Lung (tissue), 12 donors: ENCODE data around the gene DTNB. TPM values are rescaled to one million over a fixed set of nuclear protein-coding genes. Genes with fewer than 3 reads are reported as not detected.

Experiments
- ATAC-seq: fragments of 200-7000 bp; cut with Tn5 transposase; one replicate; pipeline ENCODE4 v1.9.1; 2020; ENCODE audit warnings: moderate number of reproducible peaks; ENCODE audit not compliant: insufficient read depth, low FRiP score
- DNase-seq, 3 donors: peaks; one replicate each; pipeline ENCODE4 v3.0.0-alpha.2; 2013 to 2017
- H3K27ac ChIP-seq, 2 donors: one replicate each; pipeline ENCODE4 v1.5.1; 2013; ENCODE audit warnings: mild to moderate bottlenecking in 2 of 2, moderate library complexity in 2 of 2, control low read depth in 1 of 2, inconsistent platforms in 1 of 2, low read depth in 1 of 2, low read length in 1 of 2
- H3K27me3 ChIP-seq, 3 donors: one replicate each; pipeline ENCODE4 v1.5.1; 2013; ENCODE audit warnings: low read length in 2 of 3; ENCODE audit not compliant: control insufficient read depth in 3 of 3, insufficient read depth in 3 of 3
- H3K36me3 ChIP-seq, 4 donors: one replicate each; pipeline ENCODE4 v1.5.1; 2013; ENCODE audit warnings: low read length in 4 of 4, mild to moderate bottlenecking in 1 of 4, moderate library complexity in 1 of 4; ENCODE audit not compliant: control insufficient read depth in 4 of 4, insufficient read depth in 4 of 4
- H3K4me1 ChIP-seq, 5 donors: one replicate each; pipeline ENCODE4 v1.5.1; 2013; ENCODE audit warnings: low read length in 5 of 5, mild to moderate bottlenecking in 2 of 5, moderate library complexity in 1 of 5; ENCODE audit not compliant: control insufficient read depth in 5 of 5, insufficient read depth in 5 of 5
- H3K4me3 ChIP-seq: one replicate; pipeline ENCODE4 v1.5.1; 2013; ENCODE audit warnings: mild to moderate bottlenecking, control low read depth, moderate library complexity
- H3K9ac ChIP-seq, 2 donors: one replicate each; pipeline ENCODE4 v1.5.1; 2013; ENCODE audit warnings: low read length in 2 of 2, control low read depth in 1 of 2; ENCODE audit not compliant: insufficient read depth in 1 of 2
- H3K9me3 ChIP-seq, 4 donors: one replicate each; pipeline ENCODE4 v1.5.1; 2013; ENCODE audit warnings: low read length in 3 of 4, mild to moderate bottlenecking in 1 of 4, moderate library complexity in 1 of 4; ENCODE audit not compliant: control insufficient read depth in 4 of 4, insufficient read depth in 3 of 4
- WGBS, 2 donors: extraction: QIAGEN DNeasy Blood & Tissue Kit; methylation state at CpG; one replicate each; pipeline ENCODE4 v1.1.7; 2013; 5-methylcytosine and 5-hydroxymethylcytosine counted together
- polyA plus RNA-seq, 2 donors: library from polyadenylated mRNA; stranded (reverse); fragments of 200-250 nt; gene quantifications; one replicate each; pipeline ENCODE4 v1.2.1, GENCODE V29; 2013
- total RNA-seq, 2 donors: library from RNA; depleted of rRNA in 1 of 2; stranded (reverse); fragments of >200 nt in 1 of 2; gene quantifications; one replicate each; pipeline ENCODE4 v1.2.1, GENCODE V29; 2014 to 2021
- TF ChIP-seq, protein P1 (sequence below): IDR thresholded peaks from 2 replicates; pipeline ENCODE4 v1.5.1; 2012; ENCODE audit warnings: mild to moderate bottlenecking; ENCODE audit errors: control extremely low read depth, extremely low read depth
- donor health status: control.
- donor health status: control.
- donor health status: Bipolar disorder and iron deficiency.
- donor health status: healthy.
- donor health status: DM: yes; HTN: yes; CAD: no.

The DTNB gene
- total and polyA plus RNA-seq, 4 donors: 10.1 to 35.2 (median 20.4) TPM

- H3K36me3 ChIP-seq: peaks cover 0 to 3% (median under 1%) of the 10 kb centered on the region in 4 donors
- H3K9me3 ChIP-seq: no peaks in the 10 kb centered on the region
- no peaks in the 10 kb centered on the region for H3K27me3 ChIP-seq
- no peaks in the 10 kb centered on the region for H3K4me1 ChIP-seq
- TF ChIP-seq, protein P1, sequence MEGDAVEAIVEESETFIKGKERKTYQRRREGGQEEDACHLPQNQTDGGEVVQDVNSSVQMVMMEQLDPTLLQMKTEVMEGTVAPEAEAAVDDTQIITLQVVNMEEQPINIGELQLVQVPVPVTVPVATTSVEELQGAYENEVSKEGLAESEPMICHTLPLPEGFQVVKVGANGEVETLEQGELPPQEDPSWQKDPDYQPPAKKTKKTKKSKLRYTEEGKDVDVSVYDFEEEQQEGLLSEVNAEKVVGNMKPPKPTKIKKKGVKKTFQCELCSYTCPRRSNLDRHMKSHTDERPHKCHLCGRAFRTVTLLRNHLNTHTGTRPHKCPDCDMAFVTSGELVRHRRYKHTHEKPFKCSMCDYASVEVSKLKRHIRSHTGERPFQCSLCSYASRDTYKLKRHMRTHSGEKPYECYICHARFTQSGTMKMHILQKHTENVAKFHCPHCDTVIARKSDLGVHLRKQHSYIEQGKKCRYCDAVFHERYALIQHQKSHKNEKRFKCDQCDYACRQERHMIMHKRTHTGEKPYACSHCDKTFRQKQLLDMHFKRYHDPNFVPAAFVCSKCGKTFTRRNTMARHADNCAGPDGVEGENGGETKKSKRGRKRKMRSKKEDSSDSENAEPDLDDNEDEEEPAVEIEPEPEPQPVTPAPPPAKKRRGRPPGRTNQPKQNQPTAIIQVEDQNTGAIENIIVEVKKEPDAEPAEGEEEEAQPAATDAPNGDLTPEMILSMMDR: no peak
- 81 to 96% methylated on average over 2 of the region's 2 CpGs for WGBS, 2 donors
- no peak for DNase-seq
- ATAC-seq: no peak
- H3K27ac ChIP-seq: no peak overlapping the region
- H3K4me3 ChIP-seq: no peak overlapping the region
- H3K9ac ChIP-seq: no peak overlapping the region
Measured at GRCh38 chr2:25632396-25632795, 41.0 kb downstream of the DTNB start.

- Histone ChIP-seq H3K4me3 (no peak overlapping the region), H3K9me3 (no peaks in the 10 kb centered on the region), H3K27me3 (no peaks in the 10 kb centered on the region), H3K9ac (no peak overlapping the region), H3K4me1 (no peaks in the 10 kb centered on the region), H3K27ac (no peak overlapping the region), H3K36me3 (peaks cover 3 to 8% (median 4%) of the 10 kb centered on the region in 4 donors)
- 93 to 95% methylated on average over 2 of the region's 2 CpGs for WGBS, 2 donors
- ATAC-seq (no peak), DNase-seq (no peak)
- TF ChIP-seq, protein P1: no peak
Measured at GRCh38 chr2:25624635-25625034, 48.7 kb downstream of the DTNB start.

DNA sequence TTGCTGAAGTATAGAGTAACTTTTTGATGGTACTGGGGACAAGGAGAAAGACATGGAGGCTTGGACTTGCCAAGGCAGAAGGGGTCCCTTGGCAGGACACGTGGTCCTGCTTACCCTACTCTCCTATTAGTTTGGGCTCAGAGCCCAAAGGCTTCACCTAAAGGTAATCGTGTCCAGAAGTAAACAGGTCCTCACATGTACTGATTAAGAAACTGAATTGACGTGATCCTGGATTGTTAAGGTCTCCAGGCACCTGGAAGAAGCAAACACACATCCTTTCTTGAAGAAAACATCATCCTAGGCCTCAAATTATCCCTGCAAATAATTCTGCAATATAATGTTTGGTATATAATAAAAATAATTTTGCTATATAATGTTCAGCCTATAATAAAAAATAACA lies 50.0 kb downstream of the DTNB start:
- Histone ChIP-seq H3K9ac (no peak overlapping the region), H3K4me3 (no peak overlapping the region), H3K36me3 (peaks cover 3 to 8% (median 4%) of the 10 kb centered on the region in 4 donors), H3K9me3 (no peaks in the 10 kb centered on the region), H3K4me1 (peaks cover 0 to 3% (median under 1%) of the 10 kb centered on the region in 5 donors), H3K27me3 (no peaks in the 10 kb centered on the region), H3K27ac (no peak overlapping the region)
- TF ChIP-seq, protein P1: no peak
- no peak for DNase-seq
- 87 to 94% methylated on average over 3 of the region's 3 CpGs for WGBS, 2 donors
- ATAC-seq: no peak

GRCh38 chr2:25620711-25621110 lies 52.7 kb downstream of the DTNB start:
- H3K36me3 ChIP-seq: peaks cover 0 to 5% (median 3%) of the 10 kb centered on the region in 4 donors
- no peak overlapping the region for H3K4me3 ChIP-seq
- ATAC-seq: no peak
- no peak for DNase-seq
- no peaks in the 10 kb centered on the region for H3K27me3 ChIP-seq
- no peak overlapping the region for H3K27ac ChIP-seq
- H3K4me1 ChIP-seq: peaks cover 0 to 5% (median 2%) of the 10 kb centered on the region in 5 donors
- TF ChIP-seq, protein P1: no peak
- WGBS, 2 donors: 78 to 96% methylated on average over 4 of the region's 4 CpGs
- H3K9ac ChIP-seq: no peak overlapping the region
- H3K9me3 ChIP-seq: no peaks in the 10 kb centered on the region
